Activated CD8-positive, alpha-beta T cell treated with anti-CD3 and anti-CD28 coated beads, Interleukin-2, amount 10 ng/mL, durations not matched to agents 7 days and 5 days (primary cell): Measurements from ENCODE around the gene CD9. TPM values are rescaled to one million over a fixed set of nuclear protein-coding genes. Genes with fewer than 3 reads are reported as not detected.
"Not testable (repeated sequence)": the region's sequence is repeated elsewhere in the genome, so short reads cannot be mapped to it uniquely, and the experiment has no call there.

ENCODE experiments used
- ATAC-seq: fragments of 150-1000 bp; cut with Tn5 transposase; one replicate; pipeline ENCODE4 v1.10.0; 2021; ENCODE audit warnings: moderate library complexity
- CTCF ChIA-PET: fragments of 350-600 bp; sonication (Branson Sonifier 250); formaldehyde crosslinking; loops from one replicate; lab custom pipeline; 2021; ENCODE audit warnings: antibody characterized with exemption; lab: Charles Lee
- POLR2A ChIA-PET: fragments of 350-600 bp; sonication (Branson Sonifier 250); formaldehyde crosslinking; loops from one replicate; lab custom pipeline; 2021; ENCODE audit warnings: antibody characterized with exemption; lab: Charles Lee
- DNase-seq: peaks from one replicate; pipeline ENCODE4 v3.0.0-alpha.2; 2020
- H3K27ac Mint-ChIP-seq: one replicate; pipeline ENCODE4 v1.8.0; 2021; ENCODE audit warnings: mild to moderate bottlenecking, mixed read lengths
- H3K27me3 Mint-ChIP-seq: one replicate; pipeline ENCODE4 v1.8.0; 2021; ENCODE audit warnings: low read depth, mixed read lengths
- H3K36me3 Mint-ChIP-seq: one replicate; pipeline ENCODE4 v1.8.0; 2021; ENCODE audit warnings: low read depth, mixed read lengths
- H3K4me1 Mint-ChIP-seq: one replicate; pipeline ENCODE4 v1.8.0; 2021; ENCODE audit warnings: low read depth, mixed read lengths
- H3K4me3 Mint-ChIP-seq: one replicate; pipeline ENCODE4 v1.8.0; 2021; ENCODE audit warnings: mild to moderate bottlenecking, mixed read lengths
- H3K9me3 Mint-ChIP-seq: one replicate; pipeline ENCODE4 v1.8.0; 2022; ENCODE audit warnings: mixed read lengths; ENCODE audit not compliant: insufficient read depth
- total RNA-seq, 2 experiments: library from RNA; stranded (reverse); gene quantifications; one replicate each; pipeline ENCODE4 v1.2.3, GENCODE V29; 2021

The CD9 gene
- total RNA-seq, 2 experiments from 2014 or later: 11.6 to 11.9 TPM

- Mint-ChIP-seq H3K4me3 (no peak overlapping the region), H3K27me3 (peaks cover 2% of the 10 kb centered on the region), H3K9me3 (no peaks in the 10 kb centered on the region), H3K27ac (no peak overlapping the region), H3K36me3 (no peaks in the 10 kb centered on the region), H3K4me1 (peaks cover 4% of the 10 kb centered on the region)
- ATAC-seq (no peak), DNase-seq (no peak)
- ChIA-PET POLR2A (no interaction called here), CTCF (no interaction called here)
These were observed 17.8 kb upstream of the CD9 start for GRCh38 chr12:6182279-6182898.

DNA sequence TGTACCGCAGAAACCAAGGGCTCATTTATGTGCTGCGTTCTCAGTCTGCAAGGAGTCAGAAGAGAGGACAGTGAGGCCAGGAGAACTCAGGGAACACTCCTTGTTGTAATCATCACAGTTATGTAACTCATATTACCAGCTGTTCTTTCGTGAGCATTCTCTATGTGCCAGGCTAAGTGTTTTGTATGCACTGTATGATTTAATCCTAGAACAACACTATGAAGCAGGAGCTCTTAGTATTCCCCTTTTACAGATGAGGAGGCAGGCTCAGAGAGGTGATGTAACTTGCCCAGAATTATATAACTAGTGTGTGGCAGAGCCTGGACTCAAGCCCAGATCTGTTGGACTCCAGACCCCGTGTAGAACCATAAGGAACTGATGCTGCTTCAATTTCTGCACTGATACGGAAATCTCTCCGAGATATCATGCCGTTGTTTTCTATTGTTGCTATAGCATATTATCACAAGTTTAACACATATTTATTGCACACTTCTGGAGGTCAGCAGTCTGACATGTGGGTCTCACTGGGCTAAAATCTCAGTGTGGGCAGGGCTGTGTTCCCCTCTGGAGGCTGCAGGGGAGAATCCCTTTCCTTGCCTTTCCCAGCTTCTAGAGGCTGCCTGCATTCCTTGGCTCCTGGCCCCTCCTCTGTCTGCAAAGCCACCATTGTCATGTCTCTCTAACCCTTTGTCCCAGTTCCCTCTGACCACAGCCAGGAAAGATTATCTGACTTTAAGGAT lies 16.3 kb upstream of the CD9 start:
- H3K4me3 Mint-ChIP-seq: no peak overlapping the region

GRCh38 chr12:6185961-6186827 lies 14.0 kb upstream of the CD9 start:
- H3K9me3 Mint-ChIP-seq: no peaks in the 10 kb centered on the region
- H3K27me3 Mint-ChIP-seq: peaks cover 17% of the 10 kb centered on the region
- ChIA-PET CTCF (interaction anchor here (1.2 kb wide), 1 partner anchor 93 kb away, joined by 3 read pairs; no protein-coding TSS in a partner anchor), POLR2A (no interaction called here)
- ATAC-seq (no peak), DNase-seq (no peak)
- H3K4me1 Mint-ChIP-seq: peaks cover 15% of the 10 kb centered on the region
- H3K27ac Mint-ChIP-seq: no peak overlapping the region
- no peak overlapping the region for H3K4me3 Mint-ChIP-seq
- no peaks in the 10 kb centered on the region for H3K36me3 Mint-ChIP-seq

More for the DNA sequence above, 16.3 kb upstream of the CD9 start:
- DNase-seq (no peak), ATAC-seq (no peak)
- no peaks in the 10 kb centered on the region for H3K36me3 Mint-ChIP-seq
- no peak overlapping the region for H3K27ac Mint-ChIP-seq
- ChIA-PET POLR2A (no interaction called here), CTCF (interaction anchor here (1.3 kb wide), 1 partner anchor 12 kb away, joined by 6 read pairs; no protein-coding TSS in a partner anchor)
- H3K27me3 Mint-ChIP-seq: peaks cover 10% of the 10 kb centered on the region
- H3K9me3 Mint-ChIP-seq: no peaks in the 10 kb centered on the region
- peaks cover 5% of the 10 kb centered on the region for H3K4me1 Mint-ChIP-seq

GRCh38 chr12:6187948-6188793 lies 12.0 kb upstream of the CD9 start:
- peaks cover 26% of the 10 kb centered on the region for H3K27me3 Mint-ChIP-seq
- no peak for DNase-seq
- POLR2A ChIA-PET: no interaction called here

DNA sequence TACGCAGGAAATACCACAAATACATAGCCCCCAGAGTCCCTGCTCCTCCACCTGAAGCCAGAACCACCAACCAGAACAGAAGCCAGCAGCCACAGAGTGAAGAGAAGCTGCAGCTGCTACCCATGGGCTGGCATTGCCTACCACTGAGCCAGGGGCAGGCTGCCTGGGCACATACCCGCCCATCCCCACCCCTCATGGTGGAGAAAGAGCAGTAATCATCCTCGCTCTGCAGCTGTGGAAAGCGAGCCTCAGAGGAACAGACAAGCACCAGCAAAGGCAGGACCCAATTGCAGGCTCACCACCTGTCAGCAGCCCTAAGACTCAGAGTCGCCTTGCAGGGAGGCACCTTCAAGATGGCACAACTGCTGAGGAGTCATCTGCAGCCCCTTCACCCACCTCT lies 11.2 kb upstream of the CD9 start:
- peaks cover 33% of the 10 kb centered on the region for H3K27me3 Mint-ChIP-seq
- peaks cover 11% of the 10 kb centered on the region for H3K4me1 Mint-ChIP-seq
- ChIA-PET CTCF (interaction anchor here (1.0 to 1.5 kb wide), 2 partner anchors 12 to 89 kb away, joined by 3 read pairs; no protein-coding TSS in a partner anchor), POLR2A (no interaction called here)
- no peak overlapping the region for H3K27ac Mint-ChIP-seq
- H3K9me3 Mint-ChIP-seq: no peaks in the 10 kb centered on the region
- H3K4me3 Mint-ChIP-seq: no peak overlapping the region
- no peak for DNase-seq
- no peaks in the 10 kb centered on the region for H3K36me3 Mint-ChIP-seq
- no peak for ATAC-seq

More at GRCh38 chr12:6187948-6188793, 12.0 kb upstream of the CD9 start:
- H3K9me3 Mint-ChIP-seq: no peaks in the 10 kb centered on the region
- CTCF ChIA-PET: interaction anchor here (0.8 to 1.0 kb wide), 3 partner anchors 47 to 124 kb away, joined by 3 read pairs; no protein-coding TSS in a partner anchor
- H3K36me3 Mint-ChIP-seq: no peaks in the 10 kb centered on the region
- H3K4me1 Mint-ChIP-seq: peaks cover 11% of the 10 kb centered on the region
- ATAC-seq: no peak
- H3K4me3 Mint-ChIP-seq: no peak overlapping the region
- no peak overlapping the region for H3K27ac Mint-ChIP-seq

GRCh38 chr12:6189952-6190598 lies 10.1 kb upstream of the CD9 start:
- H3K9me3 Mint-ChIP-seq, DNase-seq, POLR2A ChIA-PET, H3K4me3 Mint-ChIP-seq, H3K36me3 Mint-ChIP-seq, H3K27ac Mint-ChIP-seq, ATAC-seq: not testable (repeated sequence)
- Mint-ChIP-seq H3K4me1 (peaks cover 11% of the 10 kb centered on the region), H3K27me3 (peaks cover 33% of the 10 kb centered on the region)
- CTCF ChIA-PET: interaction anchor here (0.9 to 1.5 kb wide), 3 partner anchors 11 to 89 kb away, joined by 3 to 4 read pairs (median 3); no protein-coding TSS in a partner anchor

- CTCF ChIA-PET: interaction anchor here (1.5 kb wide), 1 partner anchor 10 kb away, joined by 3 read pairs; no protein-coding TSS in a partner anchor
- Mint-ChIP-seq H3K27me3 (peaks cover 33% of the 10 kb centered on the region), H3K4me1 (peaks cover 11% of the 10 kb centered on the region)
- H3K4me3 Mint-ChIP-seq, H3K36me3 Mint-ChIP-seq, H3K27ac Mint-ChIP-seq, POLR2A ChIA-PET, DNase-seq, H3K9me3 Mint-ChIP-seq, ATAC-seq: not testable (repeated sequence)
These were observed 9.3 kb upstream of the CD9 start for GRCh38 chr12:6190767-6191530.

DNA sequence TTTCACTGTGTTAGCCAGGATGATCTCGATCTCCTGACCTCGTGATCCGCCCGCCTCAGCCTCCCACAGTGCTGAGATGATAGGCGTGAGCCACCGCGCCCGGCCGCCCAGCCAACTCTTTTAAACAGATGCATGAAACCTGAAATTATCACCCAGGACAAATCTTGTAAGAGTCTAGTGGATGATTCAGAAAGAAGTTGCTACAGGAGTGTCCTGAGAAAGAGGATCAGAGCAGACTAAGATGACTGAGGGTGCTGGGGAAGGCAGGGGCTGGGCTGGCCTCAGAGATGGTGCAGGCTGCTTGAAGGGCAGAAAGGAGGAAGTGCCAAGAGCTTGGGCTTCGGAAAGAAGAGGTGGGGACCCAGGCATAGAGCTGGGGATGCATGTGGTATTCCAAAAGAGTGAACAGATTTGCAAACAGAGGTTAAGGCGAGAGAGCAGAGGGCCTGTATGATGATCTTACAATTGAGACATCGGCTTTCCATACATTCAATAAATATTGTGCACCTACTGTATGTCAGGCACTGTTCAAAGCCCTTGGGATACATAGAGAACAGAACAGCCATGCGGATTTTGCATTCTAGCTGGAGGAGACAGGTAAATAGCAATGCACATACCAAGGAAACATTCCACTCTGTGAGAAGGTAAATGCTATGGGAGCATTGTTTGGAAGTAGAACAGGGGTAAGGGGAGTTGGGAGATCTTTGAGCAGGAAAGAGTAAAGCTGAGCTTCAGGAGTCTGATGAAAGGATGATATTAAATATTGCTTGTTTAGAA lies 7.4 kb upstream of the CD9 start:
- Mint-ChIP-seq H3K4me3 (no peak overlapping the region), H3K27ac (no peak overlapping the region), H3K36me3 (no peaks in the 10 kb centered on the region), H3K27me3 (peaks cover 30% of the 10 kb centered on the region), H3K9me3 (no peaks in the 10 kb centered on the region), H3K4me1 (peaks cover 11% of the 10 kb centered on the region)
- POLR2A ChIA-PET: no interaction called here
- CTCF ChIA-PET: interaction anchor here (2.4 kb wide), 1 partner anchor 87 kb away, joined by 22 read pairs; no protein-coding TSS in a partner anchor
- ATAC-seq (no peak), DNase-seq (no peak)

DNA sequence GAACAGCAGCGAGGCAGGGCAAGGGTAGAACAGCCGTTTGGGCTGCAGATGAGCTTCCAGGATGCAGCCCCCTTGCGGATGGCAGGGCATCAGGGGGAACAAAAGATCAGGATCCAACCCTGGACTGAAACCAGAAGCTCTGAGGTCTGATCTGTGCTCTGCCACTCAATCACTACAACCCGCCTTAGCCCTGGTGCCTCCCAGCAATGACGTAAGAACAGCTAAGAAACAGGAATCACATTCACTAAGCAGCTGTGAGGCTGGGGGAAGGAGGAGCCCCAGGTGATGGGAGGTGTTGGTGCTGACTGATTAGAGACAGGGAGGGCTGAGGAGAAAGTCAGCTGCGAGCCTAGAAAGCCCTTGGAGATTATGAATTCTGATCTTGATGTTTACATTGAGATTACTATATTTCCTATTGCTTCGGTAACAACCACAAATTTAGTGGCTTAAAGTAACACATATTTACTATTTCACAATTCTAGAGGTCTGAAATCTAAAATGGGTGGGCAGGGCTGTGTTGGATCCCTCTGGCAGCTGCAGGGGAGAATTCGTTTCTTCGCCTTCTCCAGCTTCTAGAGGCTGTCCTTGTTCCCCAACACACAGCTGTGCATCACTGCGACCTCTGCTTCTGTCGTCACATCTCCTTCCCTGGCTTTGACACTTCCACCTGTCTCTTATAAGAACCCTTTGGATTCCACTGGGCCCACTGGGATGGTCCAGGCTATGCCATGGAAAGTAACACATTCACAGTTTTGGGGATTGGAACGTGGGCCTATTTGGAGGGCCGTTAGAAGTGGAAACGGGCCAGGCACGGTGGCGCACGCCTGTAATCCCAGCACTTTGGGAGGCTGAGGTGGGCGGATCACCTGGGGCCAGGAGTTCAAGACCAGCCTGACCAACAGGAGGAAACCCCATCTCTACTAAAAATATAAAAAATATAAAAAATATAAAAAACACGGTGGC lies 6.1 kb upstream of the CD9 start:
- CTCF ChIA-PET: interaction anchor here (0.8 to 2.4 kb wide), 6 partner anchors 9 to 90 kb away, joined by 4 to 22 read pairs (median 8); no protein-coding TSS in a partner anchor
- no peak overlapping the region for H3K4me3 Mint-ChIP-seq
- peaks cover 11% of the 10 kb centered on the region for H3K4me1 Mint-ChIP-seq
- DNase-seq (no peak), ATAC-seq (no peak)
- POLR2A ChIA-PET: no interaction called here
- H3K27me3 Mint-ChIP-seq: peaks cover 37% of the 10 kb centered on the region
- no peak overlapping the region for H3K27ac Mint-ChIP-seq
- H3K36me3 Mint-ChIP-seq: no peaks in the 10 kb centered on the region
- H3K9me3 Mint-ChIP-seq: no peaks in the 10 kb centered on the region
